H1 (cell line): Measurements from ENCODE around the gene OLA1. TPM values are rescaled to one million over a fixed set of nuclear protein-coding genes. Genes with fewer than 3 reads are reported as not detected.

Source experiments
- CTCF ChIA-PET: fragments of 300-600 bp; sonication (Branson Sonifier 250); formaldehyde crosslinking; loops from one replicate; lab custom pipeline; 2021; ENCODE audit not compliant: partially characterized antibody; lab: Charles Lee
- POLR2A ChIA-PET: fragments of 300-600 bp; sonication (Branson Sonifier 250); formaldehyde crosslinking; loops from one replicate; lab custom pipeline; 2021; ENCODE audit warnings: inconsistent platforms; ENCODE audit not compliant: partially characterized antibody; lab: Charles Lee
- DNase-seq, 2 experiments: peaks; one replicate each; pipeline versions ENCODE4 v3.0.0 to v3.0.0-alpha.2; 2010 to 2022; ENCODE audit warnings: low spot score in 2 of 2, low read depth in 1 of 2, mixed read lengths in 1 of 2
- FAIRE-seq: peaks from 2 replicates; lab custom pipeline; 2011; peaks lifted over from hg19 to GRCh38; lab: Jason Lieb, UNC
- H2AFZ ChIP-seq: 2 replicates; pipeline ENCODE4 v1.8.1; 2012; ENCODE audit warnings: low read length, inconsistent platforms
- H2AK5ac ChIP-seq: 2 replicates; pipeline ENCODE4 v1.6.1; 2013; ENCODE audit warnings: low read depth, low read length
- H2BK120ac ChIP-seq: replicated peaks from 2 replicates; pipeline ENCODE3; 2013; ENCODE audit warnings: low read depth, low read length, inconsistent platforms
- H2BK12ac ChIP-seq: 2 replicates; pipeline ENCODE4 v1.6.1; 2013; ENCODE audit warnings: low read depth, low read length
- H2BK15ac ChIP-seq: 2 replicates; pipeline ENCODE4 v1.6.1; 2013; ENCODE audit warnings: low read length
- H2BK20ac ChIP-seq: 2 replicates; pipeline ENCODE4 v1.6.1; 2013; ENCODE audit warnings: low read length
- H2BK5ac ChIP-seq: 2 replicates; pipeline ENCODE4 v1.6.1; 2013; ENCODE audit warnings: low read depth, low read length
- H3K14ac ChIP-seq: 2 replicates; pipeline ENCODE4 v1.6.1; 2013; ENCODE audit warnings: inconsistent platforms; ENCODE audit not compliant: insufficient read length
- H3K18ac ChIP-seq: 2 replicates; pipeline ENCODE4 v1.6.1; 2013; ENCODE audit warnings: low read length; ENCODE audit errors: extremely low read depth
- H3K23ac ChIP-seq: 2 replicates; pipeline ENCODE4 v1.6.1; 2013; ENCODE audit warnings: inconsistent platforms; ENCODE audit not compliant: insufficient read length
- H3K23me2 ChIP-seq: 2 replicates; pipeline ENCODE4 v1.6.1; 2013; ENCODE audit warnings: low read depth, low read length
- H3K27ac ChIP-seq: 2 replicates; pipeline ENCODE4 v1.6.1; 2011; ENCODE audit warnings: low read depth, low read length, inconsistent platforms
- H3K27me3 ChIP-seq, 4 experiments: replicated peaks in 1 of 4; 1 replicate in 1 of 4; 2 replicates in 3 of 4; pipeline versions ENCODE4 v1.6.1 to v1.8.1; 2011 to 2013; ENCODE audit warnings: low read length in 3 of 4, mild to moderate bottlenecking in 3 of 4, inconsistent platforms in 2 of 4, mixed read lengths in 2 of 4, moderate library complexity in 1 of 4; ENCODE audit not compliant: control insufficient read depth in 3 of 4, insufficient read depth in 3 of 4; ENCODE audit errors: extremely low read depth in 1 of 4
- H3K36me3 ChIP-seq, 4 experiments: 2 replicates each; pipeline versions ENCODE4 v1.6.1 to v1.8.1; 2011 to 2013; ENCODE audit warnings: mild to moderate bottlenecking in 4 of 4, low read length in 3 of 4, moderate library complexity in 2 of 4, control low read depth in 1 of 4, inconsistent platforms in 1 of 4; ENCODE audit not compliant: insufficient read depth in 4 of 4, control insufficient read depth in 2 of 4
- H3K4ac ChIP-seq: replicated peaks from 2 replicates; pipeline ENCODE3; 2013; ENCODE audit warnings: low read length, low read depth, mixed read lengths, inconsistent platforms; ENCODE audit not compliant: insufficient read length
- H3K4me1 ChIP-seq, 4 experiments: replicated peaks in 1 of 4; 1 replicate in 1 of 4; 2 replicates in 3 of 4; pipeline versions ENCODE4 v1.6.1 to v1.8.1; 2011 to 2013; ENCODE audit warnings: low read length in 3 of 4, inconsistent platforms in 2 of 4, mixed read lengths in 1 of 4; ENCODE audit not compliant: insufficient read depth in 4 of 4, control insufficient read depth in 3 of 4
- H3K4me2 ChIP-seq, 2 experiments: 2 replicates each; pipeline versions ENCODE4 v1.6.1 to v1.8.1; 2011 to 2013; ENCODE audit warnings: low read depth in 2 of 2, low read length in 2 of 2, control low read depth in 1 of 2, inconsistent platforms in 1 of 2, mild to moderate bottlenecking in 1 of 2; ENCODE audit not compliant: insufficient read depth in 1 of 2
- H3K4me3 ChIP-seq, 4 experiments: fragments of 200-600, 300-600 bp in 1 of 4; sonication (generic), shearing (Covaris generic), sonication (Bioruptor Twin) in 1 of 4; 2 replicates each; pipeline versions ENCODE4 v1.5.1 to v1.8.1; 2011 to 2016; ENCODE audit warnings: low read length in 4 of 4, low read depth in 3 of 4, control low read depth in 2 of 4, inconsistent platforms in 2 of 4, mild to moderate bottlenecking in 2 of 4, mixed read lengths in 1 of 4, moderate library complexity in 1 of 4; ENCODE audit not compliant: insufficient read depth in 2 of 4; ENCODE audit errors: extremely low read depth in 1 of 4
- H3K56ac ChIP-seq: replicated peaks from 2 replicates; pipeline ENCODE3; 2013; ENCODE audit warnings: low read depth, mild to moderate bottlenecking, mixed read lengths, low read length, inconsistent platforms; ENCODE audit not compliant: insufficient read length
- H3K79me1 ChIP-seq: 2 replicates; pipeline ENCODE4 v1.6.1; 2013; ENCODE audit warnings: low read depth, low read length, control low read depth
- H3K79me2 ChIP-seq, 2 experiments: 2 replicates each; pipeline versions ENCODE4 v1.6.1 to v1.8.1; 2012 to 2013; ENCODE audit warnings: low read length in 2 of 2, mild to moderate bottlenecking in 2 of 2, inconsistent platforms in 1 of 2; ENCODE audit not compliant: insufficient read depth in 2 of 2, control insufficient read depth in 1 of 2
- H3K9ac ChIP-seq, 4 experiments: replicated peaks in 1 of 4; 1 replicate in 1 of 4; 2 replicates in 3 of 4; pipeline versions ENCODE4 v1.6.1 to v1.8.1; 2011 to 2013; ENCODE audit warnings: low read depth in 3 of 4, low read length in 3 of 4, control low read depth in 2 of 4, mild to moderate bottlenecking in 2 of 4, moderate library complexity in 2 of 4, inconsistent platforms in 1 of 4; ENCODE audit errors: extremely low read depth in 1 of 4
- H3K9me3 ChIP-seq, 2 experiments: 2 replicates each; pipeline versions ENCODE4 v1.6.1 to v1.8.1; 2012 to 2013; ENCODE audit warnings: mild to moderate bottlenecking in 2 of 2, moderate library complexity in 2 of 2, control low read depth in 1 of 2, inconsistent platforms in 1 of 2, low read depth in 1 of 2, low read length in 1 of 2, mixed read lengths in 1 of 2; ENCODE audit not compliant: insufficient read depth in 2 of 2
- H4K20me1 ChIP-seq, 2 experiments: replicated peaks in 1 of 2; 2 replicates each; pipeline versions ENCODE3 to v1.8.1; 2011 to 2013; ENCODE audit warnings: inconsistent platforms in 2 of 2, low read length in 2 of 2, mild to moderate bottlenecking in 1 of 2; ENCODE audit not compliant: insufficient read depth in 2 of 2, control insufficient read depth in 1 of 2
- H4K5ac ChIP-seq: 2 replicates; pipeline ENCODE4 v1.6.1; 2013; ENCODE audit warnings: low read length, low read depth, mixed read lengths, inconsistent platforms; ENCODE audit not compliant: insufficient read length
- H4K8ac ChIP-seq: 2 replicates; pipeline ENCODE4 v1.8.0; 2013; ENCODE audit warnings: mild to moderate bottlenecking, moderate library complexity, low read length, inconsistent platforms; ENCODE audit not compliant: insufficient read depth; ENCODE audit errors: extremely low read depth
- H4K91ac ChIP-seq: replicated peaks from 2 replicates; pipeline ENCODE3; 2013; ENCODE audit warnings: low read length, mixed read lengths, inconsistent platforms; ENCODE audit not compliant: insufficient read length
- BRCA1 ChIP-seq: IDR thresholded peaks from 2 replicates; pipeline ENCODE4 v1.6.1; 2012; ENCODE audit warnings: low read depth, low read length, improper control_type of control experiment
- CBX5 ChIP-seq: fragments of 300-800, 300-1000 bp; sonication (generic); IDR thresholded peaks from 2 replicates; pipeline ENCODE4 v1.7.1; 2016; ENCODE audit warnings: antibody characterized with exemption, low read length, low read depth
- CTCF ChIP-seq, 3 experiments: IDR thresholded peaks; 1 replicate in 2 of 3; 2 replicates in 1 of 3; pipeline versions ENCODE4 v1.5.1 to v1.6.1; 2011; ENCODE audit warnings: low read length in 3 of 3, mild to moderate bottlenecking in 3 of 3, inconsistent platforms in 2 of 3, low read depth in 1 of 3, moderate library complexity in 1 of 3; ENCODE audit not compliant: insufficient read depth in 1 of 3; ENCODE audit errors: control extremely low read depth in 1 of 3
- FOSL1 ChIP-seq: IDR thresholded peaks from 2 replicates; pipeline ENCODE4 v1.6.1; 2011; ENCODE audit warnings: mild to moderate bottlenecking, low read depth, low read length, moderate library complexity; ENCODE audit not compliant: insufficient read depth
- JUN ChIP-seq: IDR thresholded peaks from 2 replicates; pipeline ENCODE4 v1.6.1; 2011; ENCODE audit warnings: low read depth, mild to moderate bottlenecking, improper control_type of control experiment, low read length
- KDM1A ChIP-seq: fragments of 200-600, 300-600 bp; sonication (generic); IDR thresholded peaks from 2 replicates; pipeline ENCODE4 v1.7.1; 2016; ENCODE audit warnings: mild to moderate bottlenecking, low read length, borderline replicate concordance
- POLR2A ChIP-seq, 2 experiments: IDR thresholded peaks; 1 replicate in 1 of 2; 2 replicates in 1 of 2; pipeline ENCODE4 v1.6.1; 2011; ENCODE audit warnings: low read depth in 2 of 2, low read length in 2 of 2, mild to moderate bottlenecking in 2 of 2; ENCODE audit errors: control extremely low read depth in 1 of 2
- POLR2AphosphoS5 ChIP-seq: IDR thresholded peaks from 2 replicates; pipeline ENCODE4 v1.6.1; 2011; ENCODE audit warnings: low read depth, low read length
- TAF1 ChIP-seq: IDR thresholded peaks from 2 replicates; pipeline ENCODE4 v1.6.1; 2011; ENCODE audit warnings: mild to moderate bottlenecking, low read depth, low read length
- WGBS, 2 experiments: shearing (Covaris generic) in 1 of 2; methylation state at CpG; one replicate each; pipeline versions ENCODE4 v1.1.6 to v1.1.7; 2013 to 2015; ENCODE audit warnings: low lambda C conversion rate in 2 of 2, mixed read lengths in 2 of 2, inconsistent platforms in 1 of 2, low coverage in 1 of 2, missing lambda C conversion rate in 1 of 2; ENCODE audit not compliant: insufficient replicate concordance in 2 of 2, insufficient coverage in 1 of 2, insufficient read length in 1 of 2; ENCODE audit errors: extremely low coverage in 1 of 2, missing lambda C conversion rate in 1 of 2; 5-methylcytosine and 5-hydroxymethylcytosine counted together
- polyA plus RNA-seq, 7 experiments: library from polyadenylated mRNA; depleted of rRNA in 3 of 7; stranded (reverse) in 5 of 7; unstranded in 2 of 7; fragments of >200 nt in 5 of 7; fragments of 200-250 nt in 2 of 7; gene quantifications; 1 replicate in 5 of 7; 2 replicates in 1 of 7; 4 replicates in 1 of 7; pipeline versions ENCODE4 v1.2.1 to v1.2.3, GENCODE V29; 2011 to 2013; ENCODE audit warnings: missing spikeins in 2 of 7, mixed read lengths in 2 of 7
- total RNA-seq: library from RNA; stranded (reverse); fragmentation: NEBNext Ultra II Directional; extraction: Animal tissue kit (Norgen Biotek cat#: 25700); gene quantifications from 2 replicates; pipeline ENCODE4 v1.2.1, GENCODE V29; 2021
- TF ChIP-seq, protein P1 (sequence below): IDR thresholded peaks from 2 replicates; pipeline ENCODE4 v1.6.1; 2011; ENCODE audit warnings: low read length, improper control_type of control experiment

OLA1 gene
- total and polyA plus RNA-seq, 2 of the 8 experiments (the other 6 are each of a cell fraction or from before 2014, with no cell fraction given): 39.3 to 158 TPM

DNA sequence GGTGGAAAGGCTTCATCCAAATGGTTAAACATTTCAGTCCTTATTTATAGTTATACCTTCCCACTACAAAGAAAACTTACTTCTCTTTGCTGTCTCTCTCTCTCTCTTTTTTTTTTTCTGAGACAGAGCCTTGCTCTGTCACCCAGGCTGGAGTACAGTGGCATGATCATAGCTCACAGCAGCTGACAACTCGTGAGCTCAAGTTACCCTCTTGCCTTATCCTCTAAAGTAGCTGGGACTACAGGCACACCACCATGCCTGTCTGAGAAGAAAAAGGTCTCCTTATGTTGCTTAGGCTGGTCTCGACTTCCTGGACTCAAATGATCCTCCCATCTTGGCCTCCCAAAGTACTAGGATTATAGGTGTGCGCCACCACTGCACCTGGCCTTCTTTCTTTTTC lies 32.3 kb upstream of the OLA1 start:
- Histone ChIP-seq H4K5ac (no peak overlapping the region), H3K14ac (no peak overlapping the region), H4K8ac (no peak overlapping the region), H3K4me1 (no peaks in the 10 kb centered on the region; a peak in 1 of 7 replicates), H2BK12ac (no peak overlapping the region), H3K79me1 (no peaks in the 10 kb centered on the region), H3K79me2 (no peaks in the 10 kb centered on the region), H3K9me3 (no peaks in the 10 kb centered on the region), H2BK5ac (no peak overlapping the region), H3K23me2 (no peaks in the 10 kb centered on the region), H3K36me3 (no peaks in the 10 kb centered on the region), H3K18ac (no peak overlapping the region), H3K56ac (no peak overlapping the region), H3K23ac (no peak overlapping the region), H2BK120ac (no peak overlapping the region), H3K27ac (no peak overlapping the region), H3K4me2 (no peak overlapping the region)
- no peak for DNase-seq
- CTCF ChIA-PET: interaction anchor here (0.9 kb wide), 1 partner anchor 20 kb away, joined by 3 read pairs; no protein-coding TSS in a partner anchor
- WGBS, 2 experiments: 83% methylated on average over 3 of the region's 3 CpGs; no CpG with 5 or more reads in 1 of the 2 experiments
- FAIRE-seq: no peak
- POLR2A ChIA-PET: no interaction called here
- TF ChIP-seq TAF1 (no peak), KDM1A (no peak), CBX5 (no peak), POLR2A (IDR thresholded peaks at IDR 0.05; ENCODE audit: control extremely low read depth in 1 of 2, low read depth in 2 of 2, low read length in 2 of 2) (no peak), FOSL1 (no peak), CTCF (IDR thresholded peaks at IDR 0.05; ENCODE audit: control extremely low read depth in 1 of 3, insufficient read depth in 1 of 3, low read depth in 1 of 3, low read length in 3 of 3) (no peak), POLR2AphosphoS5 (no peak), BRCA1 (no peak), JUN (no peak)
- TF ChIP-seq, protein P1, sequence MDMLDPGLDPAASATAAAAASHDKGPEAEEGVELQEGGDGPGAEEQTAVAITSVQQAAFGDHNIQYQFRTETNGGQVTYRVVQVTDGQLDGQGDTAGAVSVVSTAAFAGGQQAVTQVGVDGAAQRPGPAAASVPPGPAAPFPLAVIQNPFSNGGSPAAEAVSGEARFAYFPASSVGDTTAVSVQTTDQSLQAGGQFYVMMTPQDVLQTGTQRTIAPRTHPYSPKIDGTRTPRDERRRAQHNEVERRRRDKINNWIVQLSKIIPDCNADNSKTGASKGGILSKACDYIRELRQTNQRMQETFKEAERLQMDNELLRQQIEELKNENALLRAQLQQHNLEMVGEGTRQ: no peak
- TF ChIP-seq, all 59 proteins: peak for 0
- H2AFZ ChIP-seq: no peak overlapping the region
- no peak overlapping the region for H4K91ac ChIP-seq
- no peaks in the 10 kb centered on the region for H3K27me3 ChIP-seq
- no peak overlapping the region for H3K9ac ChIP-seq
- H4K20me1 ChIP-seq: no peaks in the 10 kb centered on the region
- no peak overlapping the region for H2AK5ac ChIP-seq
- H3K4ac ChIP-seq: no peak overlapping the region
- no peak overlapping the region for H2BK15ac ChIP-seq
- no peak overlapping the region for H2BK20ac ChIP-seq
- no peak overlapping the region for H3K4me3 ChIP-seq
